Suppressor macrophage treated with lipopolysaccharide for 4 hours (primary cell): ENCODE measurements around the gene ESPL1.
"Not testable (repeated sequence)": the region's sequence is repeated elsewhere in the genome, so short reads cannot be mapped to it uniquely, and the experiment has no call there.

Experiments
- DNase-seq: peaks from one replicate; pipeline ENCODE4 v3.0.0-alpha.2; 2020

ESPL1 gene

GRCh38 chr12:53302903-53303302 is 34.8 kb downstream of the ESPL1 start:
- no peak for DNase-seq

DNA sequence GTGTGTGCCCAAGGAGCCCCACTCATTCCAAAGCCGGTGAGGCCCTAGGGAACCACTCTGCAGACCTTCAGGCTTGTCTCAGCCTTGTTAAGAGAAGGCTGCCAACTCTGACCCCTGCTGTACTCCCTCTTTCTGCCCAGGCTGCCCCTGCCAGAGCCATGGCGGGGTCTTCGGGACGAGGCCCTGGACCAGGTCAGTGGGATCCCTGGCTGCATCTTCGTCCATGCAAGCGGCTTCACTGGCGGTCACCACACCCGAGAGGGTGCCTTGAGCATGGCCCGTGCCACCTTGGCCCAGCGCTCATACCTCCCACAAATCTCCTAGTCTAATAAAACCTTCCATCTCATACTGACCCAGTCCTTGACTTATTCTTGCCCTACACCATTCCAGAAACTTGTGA is 38.7 kb downstream of the ESPL1 start:
- DNase-seq, result no peak

DNA sequence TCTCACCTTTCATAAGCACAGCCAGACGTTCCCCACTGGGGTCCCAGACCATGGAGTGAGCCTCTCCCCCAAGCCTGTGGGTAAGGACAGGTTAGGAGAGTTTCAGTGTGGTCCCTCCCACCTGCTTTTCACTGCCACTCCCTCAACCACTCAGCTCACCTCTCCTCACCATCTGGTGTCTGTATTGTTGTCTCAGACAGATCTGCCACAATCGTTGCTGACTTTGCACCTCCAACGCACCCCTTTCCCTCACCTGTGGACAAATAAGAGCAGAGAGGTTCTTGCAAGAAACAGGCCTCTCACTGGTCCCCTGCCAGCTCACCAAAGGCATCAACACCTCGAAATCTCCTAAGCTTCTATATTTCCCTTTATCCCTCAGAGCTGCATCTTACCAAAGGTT is 40.2 kb downstream of the ESPL1 start:
- no peak for DNase-seq

DNA sequence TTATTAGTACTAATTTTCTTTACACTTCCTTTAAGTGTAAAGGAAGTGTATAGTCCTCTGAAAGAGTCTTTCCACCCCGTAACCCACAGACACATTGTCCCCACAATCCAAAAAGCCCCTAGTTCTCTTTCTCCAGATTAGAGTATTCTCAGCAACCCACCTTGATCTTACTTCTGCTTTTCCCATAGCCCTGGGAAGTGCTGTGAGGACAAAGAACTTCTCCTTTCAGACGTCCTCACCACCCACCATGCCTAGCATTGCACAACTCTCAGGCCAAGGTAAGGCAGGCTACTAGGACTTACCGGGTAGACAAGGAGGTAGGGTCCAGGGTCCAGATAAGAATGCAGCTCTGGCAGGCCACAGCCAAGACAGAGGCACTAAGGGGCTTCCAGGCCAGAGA is 45.9 kb downstream of the ESPL1 start:
- DNase-seq, result no peak

- DNase-seq, result peak; percentile 28
Measured at GRCh38 chr12:53320352-53321195, 52.5 kb downstream of the ESPL1 start.

- DNase-seq, result peak; percentile 27
Measured at GRCh38 chr12:53324113-53324778, 56.1 kb downstream of the ESPL1 start.

GRCh38 chr12:53324779-53325510 is 56.8 kb downstream of the ESPL1 start:
- DNase-seq, result peak; percentile 93

GRCh38 chr12:53325511-53326061 is 57.5 kb downstream of the ESPL1 start:
- peak; percentile 35 for DNase-seq

DNA sequence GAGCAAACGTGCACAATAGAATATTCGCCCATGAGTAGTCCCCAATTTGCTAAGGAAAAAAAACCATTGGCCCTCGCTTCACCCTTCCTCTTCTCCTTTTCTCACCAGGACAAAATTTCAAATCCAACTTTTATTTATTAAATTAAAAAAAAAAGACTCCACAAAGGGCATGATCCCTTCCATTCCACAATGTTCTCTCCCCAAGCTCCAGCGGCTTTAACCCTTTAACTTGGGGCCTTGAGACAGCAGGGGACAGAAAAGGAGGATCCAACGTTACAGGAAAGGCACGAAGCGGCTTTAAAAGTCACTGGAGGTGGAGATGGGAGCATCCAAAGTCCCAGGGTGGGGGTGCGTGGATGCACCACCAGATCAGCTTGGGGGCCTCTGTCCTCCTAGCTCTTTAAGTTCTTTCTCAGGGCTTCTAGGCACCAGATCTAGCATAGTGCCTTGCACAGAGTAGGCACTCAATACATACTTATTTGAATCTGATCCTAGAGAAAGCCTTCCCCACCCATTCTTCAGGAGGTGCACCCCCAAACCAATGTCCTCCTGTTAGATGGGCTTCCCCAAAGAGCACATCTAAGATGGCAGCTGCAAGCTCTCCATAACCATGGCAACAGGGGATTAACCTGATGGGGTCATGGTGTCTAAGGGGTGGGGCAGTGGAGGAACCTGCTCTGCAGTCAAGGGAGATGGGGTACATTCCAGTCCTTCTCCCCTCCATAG is 58.5 kb downstream of the ESPL1 start:
- no peak for DNase-seq

GRCh38 chr12:53327435-53328042 is 59.4 kb downstream of the ESPL1 start:
- peak; percentile 54 for DNase-seq

DNA sequence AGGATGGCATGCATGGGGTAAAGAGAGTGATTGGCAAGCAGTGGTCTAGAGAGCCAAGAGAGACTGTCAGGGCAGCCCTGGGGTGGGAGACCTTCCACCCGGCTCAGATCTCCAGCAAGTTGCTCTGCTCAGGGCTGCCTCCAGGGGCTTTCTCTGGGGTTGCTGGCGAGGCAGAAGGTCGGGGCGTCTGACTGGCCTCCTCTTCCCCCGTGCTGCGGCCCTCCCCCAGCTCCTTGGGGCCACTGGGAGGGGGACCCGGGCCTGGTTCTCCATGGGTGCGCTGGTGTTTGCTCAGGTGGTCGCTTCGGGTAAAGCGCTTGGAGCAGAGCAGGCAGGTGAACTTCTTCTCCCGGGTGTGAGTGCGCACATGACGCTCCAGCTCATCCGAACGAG is 59.9 kb downstream of the ESPL1 start:
- DNase-seq, result no peak

DNA sequence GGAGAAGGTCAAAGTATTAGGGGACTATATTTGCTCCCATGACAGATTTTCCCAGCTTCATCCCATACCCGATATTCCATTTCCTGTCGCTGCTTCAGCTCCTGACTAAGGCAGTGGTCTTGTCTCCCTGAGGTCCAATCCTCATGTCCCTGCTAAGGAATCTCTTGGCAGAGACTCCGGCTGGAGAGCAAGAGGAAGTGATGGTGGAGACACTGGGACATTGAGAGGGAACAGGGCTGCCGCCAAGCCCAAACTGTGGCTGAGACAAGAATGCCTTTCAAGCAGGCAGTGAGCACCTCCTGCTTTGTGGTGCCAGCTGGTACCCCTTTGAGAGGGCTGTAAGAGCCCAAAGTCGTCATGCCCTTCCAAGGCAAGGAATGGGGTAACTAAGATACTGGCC is 62.6 kb downstream of the ESPL1 start:
- no peak for DNase-seq

DNA sequence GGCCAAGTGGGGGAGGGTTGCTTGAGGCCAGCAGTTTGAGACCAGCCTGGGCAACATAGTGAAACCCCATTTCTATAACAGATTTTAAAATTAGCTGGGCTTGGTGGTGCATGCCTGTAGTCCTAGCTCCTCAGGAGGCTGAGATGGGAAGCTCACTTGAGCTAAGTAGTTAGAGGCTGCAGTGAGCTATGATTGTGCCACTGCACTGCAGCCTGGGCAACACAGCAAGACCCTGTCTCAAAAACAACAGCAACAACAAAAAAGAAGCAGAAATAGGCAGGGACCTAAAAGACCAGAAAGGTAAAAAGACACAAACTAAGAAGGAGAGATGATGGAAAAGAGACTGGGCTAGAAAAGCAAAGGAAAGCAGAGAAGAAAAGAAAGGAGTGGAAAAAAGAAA is 64.2 kb downstream of the ESPL1 start:
- not testable (repeated sequence) for DNase-seq

- no peak for DNase-seq
Measured at GRCh38 chr12:53332744-53333143, 64.6 kb downstream of the ESPL1 start.

DNA sequence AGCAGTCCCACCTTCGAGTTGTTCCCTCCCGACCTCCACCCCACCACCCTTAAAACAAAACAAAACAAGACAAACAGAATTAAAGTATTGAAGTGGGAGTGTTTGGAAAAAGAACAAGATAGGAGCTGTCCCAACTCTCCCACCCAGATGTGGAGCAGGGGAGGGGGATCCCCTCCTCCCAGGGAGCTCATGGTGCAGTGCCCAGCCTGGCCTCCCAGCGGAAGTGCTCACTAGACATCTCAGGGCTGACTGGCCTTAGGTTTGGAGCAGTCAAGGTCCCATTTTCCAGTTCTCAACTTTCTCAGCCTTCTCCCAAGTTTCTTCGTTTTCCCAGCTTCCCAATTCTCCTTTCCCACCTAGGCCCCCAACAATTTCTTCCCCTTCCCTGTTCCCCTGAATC is 65.2 kb downstream of the ESPL1 start:
- DNase-seq, result no peak

DNA sequence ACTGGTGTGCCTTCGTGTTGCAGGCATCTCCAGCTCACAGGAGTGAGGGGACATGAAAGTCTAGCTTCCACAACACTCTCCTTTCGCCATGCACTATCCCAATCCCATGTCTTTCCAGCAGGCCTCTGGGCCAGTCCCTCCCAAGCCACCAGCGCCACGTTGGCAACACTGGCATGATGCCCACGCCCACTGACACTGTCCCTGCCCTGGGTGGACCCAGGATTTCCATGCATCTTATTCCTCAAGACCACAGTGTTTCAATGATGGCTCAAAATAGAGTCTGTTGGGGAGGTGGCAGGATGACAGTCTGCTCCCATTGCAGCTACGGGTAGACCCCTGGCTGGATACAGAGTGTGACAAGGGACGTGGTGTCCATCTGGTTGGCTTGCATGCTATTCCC is 65.7 kb downstream of the ESPL1 start:
- no peak for DNase-seq

- DNase-seq, result no peak
Measured at GRCh38 chr12:53334822-53335221, 66.7 kb downstream of the ESPL1 start.

DNA sequence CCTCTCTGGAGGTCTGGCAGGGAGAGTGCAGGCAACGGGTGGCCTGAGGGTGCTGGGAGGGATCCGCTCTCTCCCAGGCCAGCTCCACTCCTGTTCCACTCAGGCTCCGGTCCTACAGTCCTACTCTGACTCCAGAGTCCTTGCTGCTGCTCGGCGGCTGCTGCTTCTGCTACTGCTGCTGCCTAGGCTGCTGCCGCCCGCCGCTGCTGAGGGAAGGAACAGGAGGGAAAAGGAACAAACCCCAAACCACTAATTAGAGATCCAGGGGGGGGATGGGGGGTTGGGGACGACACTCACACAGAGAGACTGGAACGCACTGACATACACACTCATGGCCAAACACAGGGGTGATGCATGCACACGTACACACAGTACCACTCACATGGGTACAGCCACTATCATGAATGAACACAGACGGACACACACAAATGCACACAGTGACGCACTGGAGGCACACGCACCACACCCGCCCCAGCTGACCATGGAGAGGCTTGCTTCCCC is 68.1 kb downstream of the ESPL1 start, which contains the start of gene SP7:
Gene SP7 (minus strand): TSS at position 174 of the 501 bp plus-strand sequence. CDS start 708 bp downstream, outside the sequence.
- peak; percentile 22 for DNase-seq

DNA sequence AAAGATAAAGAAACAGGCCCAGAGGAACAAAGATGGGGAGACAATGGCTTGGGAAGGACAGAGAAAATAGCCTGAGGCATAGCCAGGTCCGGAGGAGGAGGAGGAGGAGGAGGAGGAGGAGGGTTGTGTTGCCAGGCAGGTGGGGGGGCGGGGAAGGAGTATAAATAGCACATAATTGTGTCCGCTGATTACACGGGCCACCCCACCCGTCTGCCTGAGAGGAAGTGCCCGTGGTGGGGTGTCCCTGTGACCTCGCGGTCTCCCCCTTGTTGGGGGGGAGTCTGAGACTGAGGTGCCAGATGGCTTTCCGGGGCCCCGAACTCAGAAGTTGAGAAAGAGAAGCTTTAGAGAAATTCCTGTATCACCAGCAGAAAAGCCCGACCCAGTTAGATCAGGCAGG is 69.9 kb downstream of the ESPL1 start:
- no peak for DNase-seq

GRCh38 chr12:53338916-53339315 is 70.8 kb downstream of the ESPL1 start:
- DNase-seq, result no peak

DNA sequence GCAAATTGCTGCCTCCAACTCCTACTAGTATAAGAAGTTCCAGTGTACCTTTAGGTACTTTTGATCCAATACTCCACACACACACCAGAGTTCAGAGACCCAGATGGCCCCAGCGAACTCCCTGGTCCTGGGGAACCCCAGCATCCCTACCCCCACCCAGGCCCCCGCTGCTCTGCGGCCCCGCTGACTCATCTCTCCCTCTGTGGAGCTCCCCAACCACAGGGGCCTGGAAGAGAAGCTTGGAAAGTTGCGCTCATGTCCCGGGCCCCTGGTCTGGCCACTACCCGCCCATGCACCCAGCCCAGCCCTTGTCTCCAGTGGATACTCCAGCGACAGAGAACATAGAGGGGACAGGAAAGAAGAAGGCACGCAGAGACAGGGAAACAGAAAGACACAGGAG is 72.3 kb downstream of the ESPL1 start:
- DNase-seq, result no peak
